Measurements from ENCODE around the gene SLC45A1.
"Not testable (repeated sequence)": the region's sequence is repeated elsewhere in the genome, so short reads cannot be mapped to it uniquely, and the experiment has no call there.

The SLC45A1 gene

GRCh38 chr1:8371372-8371991 is 53.6 kb downstream of the SLC45A1 start:
- DNase-seq: no peak

- DNase-seq: no peak
Measured at GRCh38 chr1:8373125-8373524, 55.2 kb downstream of the SLC45A1 start.

GRCh38 chr1:8373581-8374241 is 55.8 kb downstream of the SLC45A1 start:
- no peak for DNase-seq

GRCh38 chr1:8374356-8374755 is 56.4 kb downstream of the SLC45A1 start:
- no peak for DNase-seq

GRCh38 chr1:8374812-8375211 is 56.9 kb downstream of the SLC45A1 start:
- DNase-seq: no peak

- DNase-seq: no peak
Measured at GRCh38 chr1:8376358-8376840, 58.5 kb downstream of the SLC45A1 start.

- DNase-seq: no peak
Measured at GRCh38 chr1:8377271-8377981, 59.5 kb downstream of the SLC45A1 start.

GRCh38 chr1:8378178-8378577 is 60.3 kb downstream of the SLC45A1 start:
- DNase-seq: no peak

- DNase-seq: no peak
Measured at GRCh38 chr1:8378981-8379470, 61.1 kb downstream of the SLC45A1 start.

GRCh38 chr1:8379513-8380186 is 61.7 kb downstream of the SLC45A1 start:
- DNase-seq: no peak

GRCh38 chr1:8380310-8380709 is 62.4 kb downstream of the SLC45A1 start:
- DNase-seq: not testable (repeated sequence)

GRCh38 chr1:8381618-8382017 is 63.7 kb downstream of the SLC45A1 start:
- DNase-seq: no peak

GRCh38 chr1:8382051-8382505 is 64.2 kb downstream of the SLC45A1 start:
- no peak for DNase-seq

GRCh38 chr1:8382608-8383505 is 64.9 kb downstream of the SLC45A1 start:
- DNase-seq: no peak

GRCh38 chr1:8384088-8384487 is 66.2 kb downstream of the SLC45A1 start:
- DNase-seq: no peak

- no peak for DNase-seq
Measured at GRCh38 chr1:8384577-8384976, 66.7 kb downstream of the SLC45A1 start.

- DNase-seq: no peak
Measured at GRCh38 chr1:8386247-8386646, 68.3 kb downstream of the SLC45A1 start.

- no peak for DNase-seq
Measured at GRCh38 chr1:8388732-8389562, 71.0 kb downstream of the SLC45A1 start.

GRCh38 chr1:8389958-8390535 is 72.1 kb downstream of the SLC45A1 start:
- peak; percentile 58 for DNase-seq

GRCh38 chr1:8390707-8391106 is 72.8 kb downstream of the SLC45A1 start:
- no peak for DNase-seq

GRCh38 chr1:8392522-8392921 is 74.6 kb downstream of the SLC45A1 start:
- DNase-seq: no peak
